HG03095 (cell line): ENCODE results near the gene GOLGA8S.
"Not testable (repeated sequence)": the region's sequence is repeated elsewhere in the genome, so short reads cannot be mapped to it uniquely, and the experiment has no call there.

Experiments
- ATAC-seq: cut with Tn5 transposase; IDR thresholded peaks from one replicate; pipeline ENCODE4 v1.9.1; 2021; ENCODE audit warnings: moderate library complexity; ENCODE audit not compliant: unreplicated experiment

GOLGA8S gene

GRCh38 chr15:23395832-23396231 lies 41.3 kb downstream of the GOLGA8S start:
- no peak for ATAC-seq

GRCh38 chr15:23397779-23398178 lies 43.2 kb downstream of the GOLGA8S start:
- ATAC-seq = no peak

GRCh38 chr15:23398357-23398756 lies 43.8 kb downstream of the GOLGA8S start:
- not testable (repeated sequence) for ATAC-seq

GRCh38 chr15:23399207-23399606 lies 44.7 kb downstream of the GOLGA8S start:
- ATAC-seq = not testable (repeated sequence)

GRCh38 chr15:23401627-23402026 lies 47.1 kb downstream of the GOLGA8S start:
- ATAC-seq = no peak

GRCh38 chr15:23402140-23402539 lies 47.6 kb downstream of the GOLGA8S start:
- no peak for ATAC-seq

GRCh38 chr15:23402544-23402943 lies 48.0 kb downstream of the GOLGA8S start:
- ATAC-seq = no peak

GRCh38 chr15:23403550-23403949 lies 49.0 kb downstream of the GOLGA8S start:
- no peak for ATAC-seq

- ATAC-seq = no peak
These were observed 57.3 kb downstream of the GOLGA8S start for GRCh38 chr15:23411841-23412240.

- not testable (repeated sequence) for ATAC-seq
These were observed 58.5 kb downstream of the GOLGA8S start for GRCh38 chr15:23412881-23413600.
